ENCODE results near the gene ILKAP.
"Not testable (repeated sequence)": the region's sequence is repeated elsewhere in the genome, so short reads cannot be mapped to it uniquely, and the experiment has no call there.

GRCh38 chr2:238171072-238171431 lies 32.4 kb downstream of the ILKAP start:
- not testable (repeated sequence) for TF ChIP-seq CTCF, POLR2A (IDR thresholded peaks at IDR 0.05)
